HepG2 (cell line): Measurements from ENCODE around the gene R3HDM4. TPM values are rescaled to one million over a fixed set of nuclear protein-coding genes. Genes with fewer than 3 reads are reported as not detected.

Experiments
- AGO2 ChIP-seq: fragments of 200-400 bp; formaldehyde crosslinking; optimal IDR thresholded peaks from 2 replicates; pipeline ENCODE3; 2017; ENCODE audit warnings: mild to moderate bottlenecking, low read depth, low read length, moderate library complexity
- CTCF ChIP-seq: sonication (generic); formaldehyde crosslinking; IDR thresholded peaks from 2 replicates; pipeline ENCODE4 v1.5.0; 2020; ENCODE audit warnings: mild to moderate bottlenecking, missing genetic modification reagents, moderate library complexity
- FLYWCH1 ChIP-seq: sonication (generic); formaldehyde crosslinking; IDR thresholded peaks from 2 replicates; pipeline ENCODE4 v1.8.1; 2023; ENCODE audit warnings: mild to moderate bottlenecking, missing genetic modification reagents
- GPN1 ChIP-seq: sonication (generic); formaldehyde crosslinking; IDR thresholded peaks from 2 replicates; pipeline ENCODE4 v1.5.1; 2020; ENCODE audit warnings: missing genetic modification reagents, borderline replicate concordance
- PCBP1 ChIP-seq: fragments of 200-400 bp; formaldehyde crosslinking; IDR thresholded peaks from 2 replicates; pipeline ENCODE4 v1.6.1; 2017; ENCODE audit warnings: mild to moderate bottlenecking, low read depth, low read length, borderline replicate concordance
- RBFOX2 ChIP-seq: fragments of 200-400 bp; formaldehyde crosslinking; IDR thresholded peaks from 2 replicates; pipeline ENCODE4 v1.6.1; 2017; ENCODE audit warnings: low read depth, mild to moderate bottlenecking, low read length
- SALL1 ChIP-seq: sonication (generic); formaldehyde crosslinking; IDR thresholded peaks from 2 replicates; pipeline ENCODE4 v1.8.0; 2022; ENCODE audit warnings: mild to moderate bottlenecking, missing genetic modification reagents
- ZBTB33 ChIP-seq: sonication (generic); formaldehyde crosslinking; IDR thresholded peaks from 2 replicates; pipeline ENCODE4 v1.4.0; 2020; ENCODE audit warnings: missing genetic modification reagents
- ZNF501 ChIP-seq: sonication (generic); formaldehyde crosslinking; IDR thresholded peaks from 2 replicates; pipeline ENCODE4 v1.5.1; 2020; ENCODE audit warnings: mild to moderate bottlenecking, moderate library complexity, missing genetic modification reagents
- polyA plus RNA-seq, 8 experiments: library from polyadenylated mRNA; depleted of rRNA in 3 of 8; stranded (reverse) in 7 of 8; unstranded in 1 of 8; fragments of >200 nt; fragmentation: Illumina TruSeq in 4 of 8; extraction: Trizol in 4 of 8; gene quantifications; 2 replicates each; pipeline versions ENCODE4 v1.2.1 to v1.2.3, GENCODE V29; 2011 to 2016; ENCODE audit warnings: low read depth in 4 of 8, missing spikeins in 1 of 8, mixed read lengths in 1 of 8; ENCODE audit not compliant: insufficient read depth in 1 of 8
- total RNA-seq, 5 experiments: library from RNA; depleted of rRNA; stranded (reverse); fragments of >200 nt; fragmentation: Illumina TruSeq; extraction: Trizol; gene quantifications; 2 replicates each; pipeline ENCODE4 v1.2.3, GENCODE V29; 2016; ENCODE audit warnings: low read depth in 1 of 5

Gene R3HDM4
- total and polyA plus RNA-seq, 2 of the 13 experiments (the other 11 are each of a cell fraction or from before 2014, with no cell fraction given) = 26.2 to 26.9 TPM

GRCh38 chr19:948842-949496 is 36.0 kb upstream of the R3HDM4 start (continued):
- TF ChIP-seq GPN1 (no peak), PCBP1 (no peak), AGO2 (peak; percentile 24), RBFOX2 (0 out of 2 replicates have a peak, but pooled peaks have one; percentile 40), ZNF501 (CRISPR knock-in tag) (no peak), SALL1 (CRISPR knock-in tag) (peak; percentile 25; the same call in 1 of the 2 replicates), ZBTB33 (CRISPR knock-in tag) (peak; percentile 79), FLYWCH1 (CRISPR knock-in tag) (no peak), CTCF (CRISPR knock-in tag) (no peak)
